GM12892 (cell line): ENCODE data around the gene TRPC4.

Experiments used
- POLR2A ChIP-seq: IDR thresholded peaks from 2 replicates; pipeline ENCODE4 v1.6.1; 2011; ENCODE audit warnings: low read depth, low read length, control low read depth
- POLR2AphosphoS5 ChIP-seq: IDR thresholded peaks from 2 replicates; pipeline ENCODE4 v1.6.1; 2011; ENCODE audit warnings: low read depth, low read length, control low read depth
- TAF1 ChIP-seq: IDR thresholded peaks from 2 replicates; pipeline ENCODE4 v1.6.1; 2011; ENCODE audit warnings: low read depth, mild to moderate bottlenecking, control low read depth, low read length, borderline replicate concordance

DNA sequence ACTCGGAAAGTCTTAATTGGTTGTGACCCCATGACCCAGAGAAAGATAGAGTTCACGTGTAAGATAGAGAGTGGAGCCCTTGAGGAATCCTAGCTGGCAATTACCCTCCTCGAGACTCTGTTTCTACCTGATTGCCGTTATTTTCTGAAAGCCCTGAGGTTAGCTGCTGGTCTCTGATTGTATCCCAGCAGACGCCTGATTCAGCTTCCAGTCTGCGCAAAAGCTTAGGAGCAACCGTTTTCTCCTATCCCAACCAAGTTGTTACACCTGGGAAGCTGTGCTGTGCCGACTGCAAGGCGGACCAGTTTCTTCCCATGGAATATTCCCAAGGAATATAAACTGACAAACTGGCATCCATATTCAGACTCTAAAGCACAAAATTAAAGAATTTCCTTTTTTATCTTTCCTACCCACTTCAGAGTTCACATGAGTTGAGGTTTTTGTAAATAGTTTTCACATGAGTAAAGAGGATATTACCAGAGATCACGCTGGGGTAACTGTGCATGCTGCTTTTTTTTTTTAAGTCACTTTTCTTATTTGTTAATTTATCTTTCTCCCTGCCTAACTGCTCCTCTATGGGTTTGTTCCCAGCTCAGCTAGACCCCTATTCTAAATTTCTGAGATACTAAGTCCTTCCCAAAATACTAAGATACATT lies 1.5 kb upstream of the TRPC4 start:
- TF ChIP-seq POLR2A (no peak), POLR2AphosphoS5 (no peak), TAF1 (no peak)
